Stimulated activated CD8-positive, alpha-beta memory T cell treated with anti-CD3 and anti-CD28 coated beads, Interleukin-12 subunit alpha, Interleukin-12 subunit beta, amount 100 ng/mL, for 1 hour (primary cell): ENCODE measurements around the gene GTF3C6.
"Not testable (repeated sequence)": the region's sequence is repeated elsewhere in the genome, so short reads cannot be mapped to it uniquely, and the experiment has no call there.

ENCODE experiments used
- DNase-seq: peaks from one replicate; pipeline ENCODE4 v3.0.0-alpha.2; 2020; ENCODE audit warnings: low read depth

GTF3C6 gene

DNA sequence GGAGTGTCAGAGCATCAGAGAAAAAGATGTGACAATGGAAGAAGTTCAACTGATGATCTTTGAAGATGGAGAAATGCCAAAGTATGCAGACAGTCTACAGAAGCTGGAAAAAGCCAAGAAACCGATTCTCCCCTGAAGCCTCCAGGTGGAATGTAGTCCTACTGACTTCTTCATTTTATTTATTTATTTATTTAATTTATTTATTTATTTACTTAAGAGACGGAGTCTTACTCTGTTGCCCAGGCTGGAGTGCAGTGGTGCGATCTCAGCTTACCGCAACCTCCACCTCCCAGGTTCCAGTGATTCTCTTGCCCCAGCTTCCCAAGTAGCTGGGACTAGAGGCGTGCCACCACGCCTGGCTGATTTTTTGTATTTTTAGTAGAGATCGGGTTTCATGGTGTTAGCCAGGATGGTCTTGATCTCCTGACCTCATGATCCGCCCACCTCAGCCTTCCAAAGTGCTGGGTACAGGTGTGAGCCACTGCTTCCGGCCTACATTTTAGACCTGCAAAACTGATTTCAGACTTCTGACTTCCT lies 21.1 kb downstream of the GTF3C6 start:
- DNase-seq = no peak

DNA sequence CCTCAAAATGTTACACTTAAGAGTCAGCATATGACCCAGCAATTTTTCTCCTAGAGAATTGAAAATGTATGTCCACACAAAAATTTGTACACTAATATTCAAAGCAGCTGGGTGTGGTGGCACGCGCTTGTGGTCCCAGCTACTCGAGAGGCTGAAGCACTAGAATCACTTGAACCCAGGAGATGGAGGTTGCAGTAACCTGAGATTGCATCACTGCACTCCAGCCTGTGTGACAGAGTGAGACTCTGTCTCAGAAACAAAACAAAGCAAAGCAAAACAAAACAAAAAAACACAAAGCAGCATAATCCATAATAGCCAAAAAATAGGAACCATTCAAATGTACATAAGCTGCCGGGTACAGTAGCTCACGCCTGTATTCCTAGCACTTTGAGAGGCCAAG lies 21.7 kb downstream of the GTF3C6 start:
- no peak for DNase-seq

DNA sequence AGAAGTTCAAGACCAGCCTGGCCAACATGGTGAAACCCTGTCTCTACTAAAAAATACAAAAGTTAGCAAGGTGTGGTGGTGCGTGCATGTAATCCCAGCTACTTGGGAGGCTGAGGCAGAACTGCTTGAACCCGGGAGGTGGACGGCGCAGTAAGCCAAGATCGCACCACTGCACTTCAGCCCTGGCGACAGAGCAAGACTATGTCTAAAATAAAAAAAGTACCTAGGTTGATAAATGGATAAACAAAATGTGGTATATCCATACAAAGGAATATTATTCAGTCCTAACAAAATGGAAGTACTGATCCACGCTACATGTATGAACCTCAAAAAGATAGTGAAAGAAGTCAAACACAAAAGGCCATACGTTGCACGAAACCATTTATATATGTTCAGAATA lies 22.1 kb downstream of the GTF3C6 start:
- DNase-seq = no peak

DNA sequence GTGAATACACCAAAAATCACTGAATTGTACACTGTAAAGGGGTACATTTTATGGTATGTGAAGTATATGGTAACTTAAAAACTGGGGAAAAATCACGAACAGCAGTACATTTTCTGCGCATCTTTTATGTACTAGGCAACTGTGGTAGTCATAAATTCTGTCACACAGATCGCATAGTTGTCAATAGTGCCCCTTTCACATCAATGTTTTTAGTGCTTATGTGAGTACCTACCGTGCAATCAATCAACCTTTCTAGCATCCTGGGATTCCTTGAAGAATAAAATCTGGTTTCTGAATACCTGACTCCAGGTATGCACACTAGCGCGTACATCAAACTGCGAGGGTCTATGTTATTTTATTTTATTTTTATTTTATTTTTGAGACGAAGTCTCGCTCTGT lies 22.7 kb downstream of the GTF3C6 start:
- no peak for DNase-seq

DNA sequence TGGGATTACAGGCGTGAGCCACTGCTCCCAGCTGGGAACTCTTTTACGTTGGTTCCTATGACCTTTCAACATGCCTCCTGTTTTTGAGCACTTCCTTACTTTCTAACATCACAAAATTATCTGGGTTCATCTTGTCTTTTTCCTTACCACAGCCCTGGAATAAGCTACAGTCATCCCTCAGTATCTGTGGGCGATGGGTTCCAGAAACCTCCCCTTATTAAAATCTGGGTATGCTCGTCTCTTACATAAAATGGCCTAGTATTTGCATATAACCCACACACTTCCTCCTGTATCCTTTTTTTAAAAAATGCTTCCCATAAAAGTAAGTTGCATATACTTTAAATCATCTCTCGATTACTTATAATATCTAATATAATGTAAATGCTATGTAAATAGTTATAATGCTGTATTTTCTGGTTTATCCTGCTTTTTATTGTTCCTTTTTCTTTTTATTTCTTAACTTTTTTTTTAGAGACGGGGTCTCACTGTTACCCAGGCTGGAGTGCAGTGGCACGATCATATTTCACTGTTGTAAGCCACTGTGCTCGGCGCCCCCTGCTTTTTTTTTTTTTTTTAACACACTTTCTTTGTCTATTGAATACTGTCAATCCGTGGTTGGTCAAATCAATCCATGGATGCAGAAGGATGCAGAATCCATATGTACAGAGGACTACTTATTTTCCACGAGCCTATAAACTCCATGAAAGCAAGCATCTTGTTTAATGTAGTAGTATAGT lies 32.5 kb downstream of the GTF3C6 start:
- DNase-seq = no peak

DNA sequence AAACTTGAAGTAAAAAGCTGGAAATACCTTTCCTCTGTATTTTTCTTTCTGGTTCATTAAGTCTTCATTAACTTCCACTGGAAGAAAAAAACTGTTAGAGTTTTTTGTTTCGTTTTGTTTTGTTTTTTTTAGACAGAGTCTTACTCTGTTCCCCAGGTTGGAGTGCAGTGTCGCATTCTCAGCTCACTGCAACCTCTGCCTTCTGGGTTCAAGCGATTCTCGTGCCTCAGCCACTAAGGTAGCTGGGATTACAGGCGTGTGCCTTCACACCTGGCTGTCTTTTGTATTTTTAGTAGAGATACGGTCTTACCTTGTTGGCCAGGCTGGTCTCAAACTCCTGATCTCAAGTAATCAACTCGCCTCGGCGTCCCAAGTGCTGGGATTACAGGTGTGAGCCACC lies 38.2 kb downstream of the GTF3C6 start:
- no peak for DNase-seq

DNA sequence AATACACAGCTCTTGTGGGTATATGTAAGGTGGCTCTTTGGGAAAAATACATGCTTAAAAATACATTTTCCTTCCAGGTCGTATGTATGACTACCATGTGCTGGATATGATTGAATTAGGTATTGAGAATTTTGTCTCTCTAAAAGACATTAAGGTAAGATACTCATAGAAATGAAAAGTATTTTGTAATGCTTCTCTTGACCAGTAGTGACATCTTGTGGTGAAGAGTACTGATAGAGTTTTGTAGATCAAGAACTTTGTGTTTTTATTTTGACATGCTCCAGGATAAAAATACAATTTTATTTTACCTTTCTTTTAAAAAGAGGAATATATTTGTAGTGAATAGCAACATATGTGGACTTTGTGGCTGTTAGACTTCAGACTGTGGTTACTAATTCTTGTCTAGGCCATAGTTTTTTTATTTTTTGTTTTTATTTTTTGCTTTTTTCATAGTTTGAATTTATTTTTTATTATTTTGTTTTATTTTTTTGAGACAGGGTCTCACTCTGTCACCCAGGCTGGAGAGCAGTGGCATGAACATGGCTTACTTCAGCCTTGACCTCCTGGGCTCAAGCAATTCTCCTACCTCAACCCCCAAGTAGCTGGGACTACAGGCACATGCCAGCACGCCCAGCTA lies 41.2 kb downstream of the GTF3C6 start:
- DNase-seq = no peak

DNA sequence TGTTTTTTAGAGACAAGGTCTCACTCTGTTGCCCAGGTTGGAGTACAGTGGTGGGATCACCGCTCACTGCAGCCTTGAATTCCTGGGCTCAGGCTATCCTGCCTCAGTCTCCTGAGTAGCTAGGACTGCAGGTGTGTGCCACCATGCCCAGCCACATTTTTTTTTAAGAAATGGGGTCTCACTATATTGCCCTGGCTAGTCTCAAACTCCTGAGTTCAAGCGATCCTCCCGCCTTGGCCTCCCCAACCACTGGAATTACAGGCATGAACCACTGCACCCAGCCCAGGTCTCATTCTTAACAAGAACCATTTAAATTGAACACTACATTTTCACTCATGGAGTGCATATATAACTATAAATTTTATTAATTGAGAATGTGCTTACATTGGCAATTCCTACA lies 43.8 kb downstream of the GTF3C6 start:
- no peak for DNase-seq

DNA sequence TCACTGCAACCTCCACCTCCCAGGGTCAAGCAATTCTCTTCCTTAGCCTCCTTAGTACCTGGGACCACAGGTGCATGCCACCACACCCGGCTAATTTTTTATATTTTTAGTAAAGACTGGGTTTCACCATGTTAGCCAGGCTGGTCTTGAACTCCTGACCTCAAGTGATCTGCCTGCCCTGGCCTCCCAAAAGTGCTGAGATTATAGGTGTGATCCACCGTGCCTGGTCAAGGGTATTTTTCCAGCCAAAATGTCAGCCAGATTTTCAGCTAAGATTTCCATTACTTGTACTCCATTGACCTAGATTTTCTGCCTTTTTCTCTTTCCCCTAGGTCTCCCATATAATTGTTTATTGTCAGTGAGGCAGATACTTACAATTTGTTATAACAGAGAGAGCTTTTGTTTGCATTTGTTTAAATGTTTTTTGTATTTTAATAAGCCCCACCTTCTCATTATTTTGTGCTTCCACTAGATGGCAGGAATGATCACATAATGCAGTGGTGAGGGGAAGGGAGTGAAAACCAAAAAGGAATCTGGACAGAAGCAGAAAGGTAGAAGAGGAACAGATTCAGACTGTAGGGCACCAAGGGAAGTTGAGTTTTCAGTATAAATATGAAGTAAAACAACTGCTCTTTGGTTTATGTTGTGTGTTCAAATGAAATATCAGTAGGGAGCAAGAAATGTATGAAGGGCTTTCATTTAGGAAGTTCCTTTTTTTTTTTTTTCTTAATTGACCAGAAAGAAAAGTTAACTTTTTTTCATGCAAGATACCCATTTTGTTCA lies 53.0 kb downstream of the GTF3C6 start:
- DNase-seq = no peak

DNA sequence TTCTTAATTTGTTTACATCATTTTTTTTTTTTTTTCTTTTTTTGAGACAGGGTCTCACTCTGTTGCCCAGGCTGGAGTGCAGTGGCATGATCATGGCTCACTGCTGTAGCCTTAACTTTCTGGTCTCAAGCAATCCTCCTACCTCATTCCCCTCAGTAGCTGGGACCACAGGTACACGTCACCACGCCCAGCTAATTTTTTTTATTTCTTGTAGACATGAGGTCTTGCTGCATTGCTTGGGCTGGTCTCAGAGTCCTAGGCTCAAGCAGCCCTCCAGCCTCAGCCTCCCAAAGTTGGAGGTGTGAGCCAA lies 53.6 kb downstream of the GTF3C6 start:
- DNase-seq = no peak

DNA sequence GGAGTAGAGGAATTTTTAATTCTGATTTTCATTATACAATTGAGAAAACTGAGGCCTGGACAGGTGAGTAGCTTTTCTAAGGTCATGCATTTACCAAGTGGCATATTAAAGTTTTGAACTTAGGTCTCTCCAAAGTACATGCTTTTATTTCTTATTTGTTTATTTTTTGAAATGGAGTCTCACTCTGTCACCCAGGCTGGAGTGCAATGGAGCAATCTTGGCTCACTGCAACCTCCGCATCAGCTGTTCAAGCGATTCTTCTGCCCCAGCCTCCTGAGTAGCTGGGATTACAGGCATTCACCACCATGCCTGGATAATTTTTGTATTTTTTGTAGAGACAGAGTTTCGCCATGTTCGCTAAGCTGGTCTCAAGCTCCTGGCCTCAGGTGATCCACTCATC lies 54.0 kb downstream of the GTF3C6 start:
- not testable (repeated sequence) for DNase-seq

DNA sequence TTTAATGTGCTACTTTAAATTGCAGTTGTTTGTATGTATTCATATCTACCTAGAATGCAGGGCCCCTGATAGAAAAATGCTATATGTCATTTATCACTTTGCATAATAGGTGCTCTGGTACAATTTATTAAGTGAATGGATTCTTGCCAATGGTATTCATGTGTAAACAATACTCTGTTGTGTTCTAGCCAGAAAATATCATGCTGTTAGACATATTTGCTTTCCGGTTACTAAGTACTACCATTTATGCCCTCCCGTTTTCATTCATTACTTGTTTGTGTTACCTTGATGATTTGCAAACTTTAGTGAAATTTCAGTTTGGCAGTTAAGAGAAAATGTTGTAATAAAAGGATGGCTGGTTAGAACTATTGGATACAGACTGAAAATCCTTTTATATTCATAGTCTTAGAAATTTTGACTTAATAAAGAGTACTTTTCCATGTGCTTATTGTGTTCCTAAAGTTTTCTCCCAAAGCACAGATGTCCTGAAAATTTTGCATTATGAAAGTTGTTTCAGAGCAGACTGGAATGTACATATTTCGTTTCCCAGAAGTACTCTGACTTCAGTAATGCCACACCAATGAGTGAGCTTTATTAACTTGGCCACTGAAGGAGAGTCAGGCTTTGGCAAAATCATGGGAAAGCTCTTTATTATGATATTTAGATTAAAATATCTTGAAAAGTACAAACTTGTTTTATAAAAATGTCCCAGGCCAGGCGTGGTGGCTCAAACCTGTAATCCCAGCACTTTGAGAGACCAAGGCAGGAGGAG lies 54.8 kb downstream of the GTF3C6 start:
- no peak for DNase-seq

DNA sequence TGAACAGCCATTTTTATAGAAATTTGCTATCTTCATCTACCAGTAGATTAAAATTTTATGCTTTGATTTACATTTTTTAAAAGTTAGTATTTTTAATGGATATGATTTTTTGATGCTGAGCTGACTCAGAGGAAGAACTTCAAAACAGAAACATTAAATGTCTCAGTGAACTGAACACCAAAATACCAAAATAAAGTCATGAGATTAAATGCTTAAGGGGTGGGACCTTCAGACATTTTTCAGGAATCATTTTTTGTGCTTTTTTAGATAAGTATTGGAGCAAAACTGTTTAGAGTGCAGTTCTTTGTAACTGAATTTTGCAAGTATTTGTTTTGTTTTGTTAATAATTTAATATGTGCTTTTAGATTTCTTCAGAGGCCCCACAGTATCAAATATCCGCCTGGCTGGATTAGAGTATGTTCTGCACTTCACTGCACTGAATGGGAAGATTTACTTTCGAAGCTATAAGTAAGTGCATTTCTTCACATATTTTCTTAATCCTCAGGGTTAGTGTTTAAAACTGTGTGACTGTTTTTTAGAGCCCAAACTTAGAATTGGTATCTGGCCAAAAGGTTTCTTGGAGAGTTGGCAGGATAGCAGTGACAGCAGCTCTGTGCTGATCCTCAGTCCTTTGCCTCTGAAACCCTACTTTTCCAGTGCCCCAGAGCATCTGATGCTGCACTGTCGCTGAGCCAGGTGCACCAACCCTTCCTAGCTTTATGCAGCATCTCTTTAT lies 57.1 kb downstream of the GTF3C6 start:
- no peak for DNase-seq

DNA sequence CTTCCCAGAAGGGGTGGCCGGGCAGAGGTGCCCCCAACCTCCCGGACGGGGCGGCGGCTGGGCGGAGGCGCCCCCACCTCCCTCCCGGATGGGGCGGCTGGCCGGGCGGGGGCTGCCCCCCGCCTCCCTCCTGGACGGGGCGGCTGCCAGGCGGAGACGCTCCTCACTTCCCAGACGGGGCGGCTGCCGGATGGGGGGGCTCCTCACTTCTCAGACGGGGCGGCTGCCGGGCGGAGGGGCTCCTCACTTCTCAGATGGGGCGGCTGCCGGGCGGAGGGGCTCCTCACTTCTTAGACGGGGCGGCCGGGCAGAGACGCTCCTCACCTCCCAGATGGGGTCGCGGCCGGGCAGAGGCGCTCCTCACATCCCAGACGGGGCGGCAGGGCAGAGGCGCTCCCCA lies 58.7 kb downstream of the GTF3C6 start:
- not testable (repeated sequence) for DNase-seq
